PC-3 (cell line): Measurements from ENCODE around the gene DIP2C.

Experiments
- EZH2 ChIP-seq: fragments of 300-600 bp; sonication (generic); IDR thresholded peaks from one replicate; pipeline ENCODE4 v1.6.1; 2017; ENCODE audit warnings: antibody characterized with exemption, mild to moderate bottlenecking, low read length; ENCODE audit not compliant: unreplicated experiment
- TF ChIP-seq, protein P1 (sequence below): fragments of 300-600 bp; sonication (generic); conservative IDR thresholded peaks from 2 replicates; pipeline ENCODE4 v1.5.1; 2017; ENCODE audit warnings: antibody characterized with exemption, low read depth, mild to moderate bottlenecking, low read length

DNA sequence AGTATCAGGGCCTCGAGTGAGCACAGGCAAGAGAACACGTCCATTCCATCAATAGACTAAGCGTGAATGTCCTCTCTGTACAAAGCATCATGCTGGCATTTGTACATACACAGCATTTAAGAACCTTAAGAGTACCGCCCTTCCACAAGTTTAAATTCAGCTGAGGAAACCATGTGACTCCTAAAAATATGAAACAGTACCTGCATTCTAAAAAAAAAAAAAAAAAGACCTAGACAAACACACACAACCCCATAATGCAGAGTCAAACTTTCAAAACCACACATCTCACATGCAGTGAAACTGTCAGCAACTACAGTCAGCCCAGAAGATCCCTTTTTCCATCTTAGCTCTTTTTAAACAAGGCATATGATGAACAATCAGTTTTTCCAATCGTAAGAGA lies 124.3 kb downstream of the DIP2C start:
- TF ChIP-seq, protein P1, sequence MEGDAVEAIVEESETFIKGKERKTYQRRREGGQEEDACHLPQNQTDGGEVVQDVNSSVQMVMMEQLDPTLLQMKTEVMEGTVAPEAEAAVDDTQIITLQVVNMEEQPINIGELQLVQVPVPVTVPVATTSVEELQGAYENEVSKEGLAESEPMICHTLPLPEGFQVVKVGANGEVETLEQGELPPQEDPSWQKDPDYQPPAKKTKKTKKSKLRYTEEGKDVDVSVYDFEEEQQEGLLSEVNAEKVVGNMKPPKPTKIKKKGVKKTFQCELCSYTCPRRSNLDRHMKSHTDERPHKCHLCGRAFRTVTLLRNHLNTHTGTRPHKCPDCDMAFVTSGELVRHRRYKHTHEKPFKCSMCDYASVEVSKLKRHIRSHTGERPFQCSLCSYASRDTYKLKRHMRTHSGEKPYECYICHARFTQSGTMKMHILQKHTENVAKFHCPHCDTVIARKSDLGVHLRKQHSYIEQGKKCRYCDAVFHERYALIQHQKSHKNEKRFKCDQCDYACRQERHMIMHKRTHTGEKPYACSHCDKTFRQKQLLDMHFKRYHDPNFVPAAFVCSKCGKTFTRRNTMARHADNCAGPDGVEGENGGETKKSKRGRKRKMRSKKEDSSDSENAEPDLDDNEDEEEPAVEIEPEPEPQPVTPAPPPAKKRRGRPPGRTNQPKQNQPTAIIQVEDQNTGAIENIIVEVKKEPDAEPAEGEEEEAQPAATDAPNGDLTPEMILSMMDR = no peak
- TF ChIP-seq EZH2 = no peak
